Measurements from ENCODE around the gene LRRC46. TPM values are rescaled to one million over a fixed set of nuclear protein-coding genes. Genes with fewer than 3 reads are reported as not detected.

The LRRC46 gene
- total RNA-seq, 4 donors from 2014 or later, result 0.18 TPM; not detected in 3

- no peak overlapping the region for H3K27ac ChIP-seq
- H3K36me3 ChIP-seq, result peaks cover 0 to 41% (median 13%) of the 10 kb centered on the region in 3 donors
- no peak for DNase-seq
- TF ChIP-seq, protein P1, sequence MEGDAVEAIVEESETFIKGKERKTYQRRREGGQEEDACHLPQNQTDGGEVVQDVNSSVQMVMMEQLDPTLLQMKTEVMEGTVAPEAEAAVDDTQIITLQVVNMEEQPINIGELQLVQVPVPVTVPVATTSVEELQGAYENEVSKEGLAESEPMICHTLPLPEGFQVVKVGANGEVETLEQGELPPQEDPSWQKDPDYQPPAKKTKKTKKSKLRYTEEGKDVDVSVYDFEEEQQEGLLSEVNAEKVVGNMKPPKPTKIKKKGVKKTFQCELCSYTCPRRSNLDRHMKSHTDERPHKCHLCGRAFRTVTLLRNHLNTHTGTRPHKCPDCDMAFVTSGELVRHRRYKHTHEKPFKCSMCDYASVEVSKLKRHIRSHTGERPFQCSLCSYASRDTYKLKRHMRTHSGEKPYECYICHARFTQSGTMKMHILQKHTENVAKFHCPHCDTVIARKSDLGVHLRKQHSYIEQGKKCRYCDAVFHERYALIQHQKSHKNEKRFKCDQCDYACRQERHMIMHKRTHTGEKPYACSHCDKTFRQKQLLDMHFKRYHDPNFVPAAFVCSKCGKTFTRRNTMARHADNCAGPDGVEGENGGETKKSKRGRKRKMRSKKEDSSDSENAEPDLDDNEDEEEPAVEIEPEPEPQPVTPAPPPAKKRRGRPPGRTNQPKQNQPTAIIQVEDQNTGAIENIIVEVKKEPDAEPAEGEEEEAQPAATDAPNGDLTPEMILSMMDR (IDR thresholded peaks at IDR 0.05), result no peak
- no peak for TF ChIP-seq POLR2A (IDR thresholded peaks at IDR 0.05)
- intact Hi-C loops (cut with DNase I), result loop anchor here (10.0 kb wide), 1 partner anchor 111 kb away; the partner anchor contains the start of gene TBKBP1
- no peak overlapping the region for H3K4me3 ChIP-seq
- WGBS, 2 donors, result 87 to 91% methylated on average over 9 to 10 of the region's 16 CpGs
- H3K27me3 ChIP-seq, result peaks cover 0 to 5% (median 0%) of the 10 kb centered on the region in 4 donors
- peaks cover 0 to 26% (median 17%) of the 10 kb centered on the region in 3 donors for H3K4me1 ChIP-seq
- no peaks in the 10 kb centered on the region for H3K9me3 ChIP-seq
Measured at GRCh38 chr17:47806026-47806912, 25.2 kb upstream of the LRRC46 start.

DNA sequence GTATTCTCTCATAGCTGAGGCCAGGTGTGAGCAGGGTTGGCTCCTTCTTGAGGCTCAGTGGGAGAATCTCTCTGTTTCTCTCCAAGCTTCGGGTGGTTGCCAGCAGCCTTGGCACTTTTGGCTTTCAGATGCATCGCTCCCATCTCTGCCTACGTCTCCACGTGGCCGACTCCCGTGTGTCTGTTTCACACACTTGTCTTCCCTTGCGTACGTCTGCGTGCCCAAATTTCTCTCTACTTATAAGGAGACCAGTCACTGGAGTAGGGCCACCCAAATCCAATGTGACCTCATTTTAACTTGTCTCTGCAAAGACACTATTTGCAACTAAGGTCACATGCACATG is 24.6 kb upstream of the LRRC46 start:
- Histone ChIP-seq H3K4me3 (no peak overlapping the region), H3K27me3 (peaks cover 0 to 5% (median 0%) of the 10 kb centered on the region in 4 donors), H3K36me3 (peaks cover 0 to 47% (median 13%) of the 10 kb centered on the region in 3 donors), H3K9me3 (no peaks in the 10 kb centered on the region), H3K27ac (no peak overlapping the region), H3K4me1 (peaks cover 0 to 28% (median 17%) of the 10 kb centered on the region in 3 donors)
- 88 to 89% methylated on average over 9 of the region's 9 CpGs for WGBS, 2 donors
- no peak for TF ChIP-seq POLR2A (IDR thresholded peaks at IDR 0.05)
- TF ChIP-seq, protein P1 (IDR thresholded peaks at IDR 0.05), result no peak
- intact Hi-C loops (cut with DNase I), result loop anchor here (10.0 kb wide), 1 partner anchor 112 kb away; the partner anchor contains the start of gene TBKBP1
- DNase-seq, result no peak

DNA sequence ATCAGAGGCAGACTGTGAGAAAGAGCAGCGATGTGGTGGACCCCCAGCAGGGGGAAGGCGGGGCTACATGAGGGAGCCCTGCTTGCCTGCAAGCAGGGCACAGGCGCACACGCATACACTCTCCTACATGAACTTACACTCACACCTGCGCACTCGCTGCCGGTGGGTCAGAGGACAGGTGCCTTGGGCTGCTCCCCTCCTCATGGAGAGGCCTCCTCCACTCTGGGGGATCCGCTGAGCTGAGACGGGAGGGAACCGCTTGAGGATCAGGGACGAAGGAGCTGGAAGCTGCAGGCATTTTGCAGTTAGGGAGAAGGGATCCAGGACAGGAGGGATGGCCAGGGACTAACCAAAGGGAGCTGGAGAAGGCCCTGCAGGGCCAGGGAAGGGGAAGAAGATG is 24.0 kb upstream of the LRRC46 start:
- intact Hi-C loops (cut with DNase I), result loop anchor here (10.0 kb wide), 1 partner anchor 113 kb away; the partner anchor contains the start of gene TBKBP1

DNA sequence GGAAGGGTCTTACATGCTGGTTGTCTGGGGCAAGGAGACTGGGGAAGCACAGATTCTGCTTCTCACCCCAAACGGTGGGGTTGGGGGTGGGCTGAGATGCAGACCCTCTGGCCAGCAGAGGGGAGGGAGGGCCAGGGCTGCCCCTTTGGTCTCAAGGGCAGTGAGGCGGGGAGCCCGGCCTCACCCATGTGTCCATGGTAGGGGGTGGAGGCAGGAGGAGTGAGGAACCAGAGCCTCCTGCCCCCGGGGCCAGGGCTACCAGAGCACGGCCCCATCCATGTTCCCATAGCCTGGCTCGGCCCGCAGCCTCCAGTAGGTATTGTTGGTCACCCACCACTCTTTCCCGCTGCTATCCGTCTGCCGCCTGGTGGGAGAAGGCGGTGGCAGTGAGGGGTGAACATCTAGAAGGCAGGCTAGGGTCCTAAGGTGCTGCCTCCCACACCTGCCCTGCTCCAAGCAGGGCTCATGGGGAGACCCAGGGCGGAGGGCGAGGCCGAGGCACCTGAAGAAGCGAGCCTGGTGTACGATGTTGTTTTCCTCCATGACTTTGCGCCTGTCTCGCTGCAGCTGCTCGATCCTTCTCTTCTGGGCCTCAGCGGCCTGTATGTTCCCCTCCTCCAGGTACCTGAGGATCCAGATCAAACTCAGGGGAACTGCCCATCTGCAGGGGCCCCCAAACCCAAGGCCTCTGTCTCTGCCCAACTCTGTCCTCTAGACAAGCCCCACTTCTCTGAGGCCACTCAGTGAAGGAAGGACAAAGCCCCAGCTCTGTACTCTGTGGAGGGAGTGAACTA is 23.2 kb upstream of the LRRC46 start:
- intact Hi-C loops (cut with DNase I), result loop anchor here (10.0 kb wide), 1 partner anchor 113 kb away; the partner anchor contains the start of gene TBKBP1
- Histone ChIP-seq H3K27ac (no peak overlapping the region), H3K9me3 (no peaks in the 10 kb centered on the region), H3K27me3 (no peaks in the 10 kb centered on the region), H3K36me3 (peaks cover 0 to 61% (median 13%) of the 10 kb centered on the region in 3 donors), H3K4me3 (no peak overlapping the region), H3K4me1 (peaks cover 0 to 28% (median 17%) of the 10 kb centered on the region in 3 donors)
- DNase-seq, result no peak
- WGBS, 2 donors, result 90 to 91% methylated on average over 9 to 11 of the region's 20 CpGs
- TF ChIP-seq, protein P1 (IDR thresholded peaks at IDR 0.05), result no peak
- no peak for TF ChIP-seq POLR2A (IDR thresholded peaks at IDR 0.05)

More for the DNA sequence above, 24.0 kb upstream of the LRRC46 start:
- Histone ChIP-seq H3K9me3 (no peaks in the 10 kb centered on the region), H3K27me3 (no peaks in the 10 kb centered on the region), H3K27ac (no peak overlapping the region), H3K4me1 (peaks cover 0 to 28% (median 17%) of the 10 kb centered on the region in 3 donors), H3K4me3 (no peak overlapping the region), H3K36me3 (peaks cover 0 to 52% (median 13%) of the 10 kb centered on the region in 3 donors)
- 96% methylated on average over 10 of the region's 11 CpGs; no CpG with 5 or more reads in 1 of the 2 donors for WGBS, 2 donors
- DNase-seq, result no peak
- TF ChIP-seq POLR2A (IDR thresholded peaks at IDR 0.05), result no peak
- TF ChIP-seq, protein P1 (IDR thresholded peaks at IDR 0.05), result no peak
